K562 (cell line): ENCODE measurements around the gene AFF3.

Experiments used
- ATF2 ChIP-seq: sonication (generic); formaldehyde crosslinking; IDR thresholded peaks from 2 replicates; pipeline ENCODE4 v1.8.1; 2022; ENCODE audit warnings: missing genetic modification reagents
- CTCF ChIP-seq, 3 experiments: IDR thresholded peaks in 2 of 3; conservative IDR thresholded peaks in 1 of 3; 2 replicates each; pipeline ENCODE4 v1.5.1; 2011 to 2012; ENCODE audit warnings: low read length in 3 of 3, mild to moderate bottlenecking in 3 of 3, control low read depth in 2 of 3, improper control_type of control experiment in 1 of 3, inconsistent platforms in 1 of 3, low read depth in 1 of 3, mixed read lengths in 1 of 3, moderate library complexity in 1 of 3; ENCODE audit not compliant: insufficient read depth in 2 of 3
- EZH2 ChIP-seq: IDR thresholded peaks from 2 replicates; pipeline ENCODE4 v1.6.1; 2012; ENCODE audit warnings: low read depth, mild to moderate bottlenecking, inconsistent platforms, low read length, borderline replicate concordance
- FOXK1 ChIP-seq: sonication (generic); formaldehyde crosslinking; IDR thresholded peaks from 2 replicates; pipeline ENCODE4 v1.8.0; 2022; ENCODE audit warnings: missing genetic modification reagents, mild to moderate bottlenecking, borderline replicate concordance
- IRF2 ChIP-seq: sonication (generic); formaldehyde crosslinking; IDR thresholded peaks from 2 replicates; pipeline ENCODE4 v1.8.1; 2022; ENCODE audit warnings: mild to moderate bottlenecking, missing genetic modification reagents
- JUNB ChIP-seq: fragments of 450-650 bp; formaldehyde crosslinking; conservative IDR thresholded peaks from 2 replicates; pipeline ENCODE4 v1.4.0; 2020; ENCODE audit warnings: mild to moderate bottlenecking
- MYBL2 ChIP-seq, 2 experiments: fragments of 450-650 bp in 1 of 2; sonication (generic) in 1 of 2; formaldehyde crosslinking in 1 of 2; IDR thresholded peaks; 2 replicates each; pipeline versions ENCODE4 v1.6.1 to v1.8.1; 2017 to 2022; ENCODE audit warnings: borderline replicate concordance in 1 of 2, inconsistent platforms in 1 of 2, low read depth in 1 of 2, mild to moderate bottlenecking in 1 of 2, missing genetic modification reagents in 1 of 2, moderate library complexity in 1 of 2
- PHF21A ChIP-seq: fragments of 450-650 bp; IDR thresholded peaks from 2 replicates; pipeline ENCODE4 v1.6.1; 2017; ENCODE audit warnings: low read depth, borderline replicate concordance
- SNIP1 ChIP-seq: fragments of 450-650 bp; IDR thresholded peaks from 2 replicates; pipeline ENCODE4 v1.7.1; 2017; ENCODE audit warnings: low read depth, mild to moderate bottlenecking
- TEAD1 ChIP-seq, 2 experiments: fragments of 450-650 bp in 1 of 2; sonication (generic) in 1 of 2; formaldehyde crosslinking; IDR thresholded peaks; 2 replicates each; pipeline versions ENCODE4 v1.4.0 to v1.8.0; 2020 to 2022; ENCODE audit warnings: mild to moderate bottlenecking in 2 of 2, missing genetic modification reagents in 1 of 2
- ZBTB1 ChIP-seq: sonication (generic); formaldehyde crosslinking; IDR thresholded peaks from 2 replicates; pipeline ENCODE4 v1.8.1; 2023; ENCODE audit warnings: missing genetic modification reagents, low read depth, mild to moderate bottlenecking, borderline replicate concordance
- TF ChIP-seq, protein P1 (sequence below): sonication (generic); formaldehyde crosslinking; IDR thresholded peaks from 2 replicates; pipeline ENCODE4 v1.8.1; 2022; ENCODE audit warnings: missing genetic modification reagents
- TF ChIP-seq, protein P2 (sequence below): sonication (generic); formaldehyde crosslinking; IDR thresholded peaks from 2 replicates; pipeline ENCODE4 v1.8.0; 2023; ENCODE audit warnings: missing genetic modification reagents, mild to moderate bottlenecking, borderline replicate concordance
- TF ChIP-seq, protein P3 (sequence below), 2 experiments: IDR thresholded peaks; 2 replicates each; pipeline ENCODE4 v1.6.1; 2011; ENCODE audit warnings: borderline replicate concordance in 1 of 2, control low read depth in 1 of 2, low read depth in 1 of 2, low read length in 1 of 2, mild to moderate bottlenecking in 1 of 2, mixed read lengths in 1 of 2, moderate library complexity in 1 of 2; ENCODE audit not compliant: insufficient read depth in 1 of 2, insufficient read length in 1 of 2, poor library complexity in 1 of 2, severe bottlenecking in 1 of 2; ENCODE audit errors: extremely low read depth in 1 of 2

- TF ChIP-seq EZH2: no peak
- no peak for TF ChIP-seq PHF21A
- no peak for TF ChIP-seq SNIP1
- TF ChIP-seq, protein P1, sequence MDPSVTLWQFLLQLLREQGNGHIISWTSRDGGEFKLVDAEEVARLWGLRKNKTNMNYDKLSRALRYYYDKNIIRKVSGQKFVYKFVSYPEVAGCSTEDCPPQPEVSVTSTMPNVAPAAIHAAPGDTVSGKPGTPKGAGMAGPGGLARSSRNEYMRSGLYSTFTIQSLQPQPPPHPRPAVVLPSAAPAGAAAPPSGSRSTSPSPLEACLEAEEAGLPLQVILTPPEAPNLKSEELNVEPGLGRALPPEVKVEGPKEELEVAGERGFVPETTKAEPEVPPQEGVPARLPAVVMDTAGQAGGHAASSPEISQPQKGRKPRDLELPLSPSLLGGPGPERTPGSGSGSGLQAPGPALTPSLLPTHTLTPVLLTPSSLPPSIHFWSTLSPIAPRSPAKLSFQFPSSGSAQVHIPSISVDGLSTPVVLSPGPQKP (CRISPR knock-in tag): no peak
- no peak for TF ChIP-seq CTCF (IDR thresholded peaks at IDR 0.05 in 2 of 3, conservative IDR thresholded peaks at IDR 0.05 in 1 of 3; ENCODE audit: insufficient read depth in 2 of 3, low read depth in 1 of 3, low read length in 3 of 3)
- no peak for TF ChIP-seq FOXK1 (CRISPR knock-in tag)
- no peak for TF ChIP-seq ATF2
- TF ChIP-seq IRF2 (CRISPR knock-in tag): no peak
- TF ChIP-seq MYBL2 (IDR thresholded peaks at IDR 0.05; ENCODE audit: low read depth): no peak
- no peak for TF ChIP-seq MYBL2 (CRISPR knock-in tag; IDR thresholded peaks at IDR 0.05; ENCODE audit: borderline replicate concordance)
- no peak for TF ChIP-seq JUNB (CRISPR knock-in tag)
- TF ChIP-seq, protein P2, sequence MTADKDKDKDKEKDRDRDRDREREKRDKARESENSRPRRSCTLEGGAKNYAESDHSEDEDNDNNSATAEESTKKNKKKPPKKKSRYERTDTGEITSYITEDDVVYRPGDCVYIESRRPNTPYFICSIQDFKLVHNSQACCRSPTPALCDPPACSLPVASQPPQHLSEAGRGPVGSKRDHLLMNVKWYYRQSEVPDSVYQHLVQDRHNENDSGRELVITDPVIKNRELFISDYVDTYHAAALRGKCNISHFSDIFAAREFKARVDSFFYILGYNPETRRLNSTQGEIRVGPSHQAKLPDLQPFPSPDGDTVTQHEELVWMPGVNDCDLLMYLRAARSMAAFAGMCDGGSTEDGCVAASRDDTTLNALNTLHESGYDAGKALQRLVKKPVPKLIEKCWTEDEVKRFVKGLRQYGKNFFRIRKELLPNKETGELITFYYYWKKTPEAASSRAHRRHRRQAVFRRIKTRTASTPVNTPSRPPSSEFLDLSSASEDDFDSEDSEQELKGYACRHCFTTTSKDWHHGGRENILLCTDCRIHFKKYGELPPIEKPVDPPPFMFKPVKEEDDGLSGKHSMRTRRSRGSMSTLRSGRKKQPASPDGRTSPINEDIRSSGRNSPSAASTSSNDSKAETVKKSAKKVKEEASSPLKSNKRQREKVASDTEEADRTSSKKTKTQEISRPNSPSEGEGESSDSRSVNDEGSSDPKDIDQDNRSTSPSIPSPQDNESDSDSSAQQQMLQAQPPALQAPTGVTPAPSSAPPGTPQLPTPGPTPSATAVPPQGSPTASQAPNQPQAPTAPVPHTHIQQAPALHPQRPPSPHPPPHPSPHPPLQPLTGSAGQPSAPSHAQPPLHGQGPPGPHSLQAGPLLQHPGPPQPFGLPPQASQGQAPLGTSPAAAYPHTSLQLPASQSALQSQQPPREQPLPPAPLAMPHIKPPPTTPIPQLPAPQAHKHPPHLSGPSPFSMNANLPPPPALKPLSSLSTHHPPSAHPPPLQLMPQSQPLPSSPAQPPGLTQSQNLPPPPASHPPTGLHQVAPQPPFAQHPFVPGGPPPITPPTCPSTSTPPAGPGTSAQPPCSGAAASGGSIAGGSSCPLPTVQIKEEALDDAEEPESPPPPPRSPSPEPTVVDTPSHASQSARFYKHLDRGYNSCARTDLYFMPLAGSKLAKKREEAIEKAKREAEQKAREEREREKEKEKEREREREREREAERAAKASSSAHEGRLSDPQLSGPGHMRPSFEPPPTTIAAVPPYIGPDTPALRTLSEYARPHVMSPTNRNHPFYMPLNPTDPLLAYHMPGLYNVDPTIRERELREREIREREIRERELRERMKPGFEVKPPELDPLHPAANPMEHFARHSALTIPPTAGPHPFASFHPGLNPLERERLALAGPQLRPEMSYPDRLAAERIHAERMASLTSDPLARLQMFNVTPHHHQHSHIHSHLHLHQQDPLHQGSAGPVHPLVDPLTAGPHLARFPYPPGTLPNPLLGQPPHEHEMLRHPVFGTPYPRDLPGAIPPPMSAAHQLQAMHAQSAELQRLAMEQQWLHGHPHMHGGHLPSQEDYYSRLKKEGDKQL: no peak
- TF ChIP-seq, protein P3, sequence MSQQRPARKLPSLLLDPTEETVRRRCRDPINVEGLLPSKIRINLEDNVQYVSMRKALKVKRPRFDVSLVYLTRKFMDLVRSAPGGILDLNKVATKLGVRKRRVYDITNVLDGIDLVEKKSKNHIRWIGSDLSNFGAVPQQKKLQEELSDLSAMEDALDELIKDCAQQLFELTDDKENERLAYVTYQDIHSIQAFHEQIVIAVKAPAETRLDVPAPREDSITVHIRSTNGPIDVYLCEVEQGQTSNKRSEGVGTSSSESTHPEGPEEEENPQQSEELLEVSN (IDR thresholded peaks at IDR 0.05; ENCODE audit: borderline replicate concordance in 1 of 2, extremely low read depth in 1 of 2, insufficient read depth in 1 of 2, insufficient read length in 1 of 2, low read depth in 1 of 2, low read length in 1 of 2, poor library complexity in 1 of 2, severe bottlenecking in 1 of 2): no peak
- TF ChIP-seq TEAD1 (CRISPR knock-in tag; IDR thresholded peaks at IDR 0.05): no peak
- no peak for TF ChIP-seq ZBTB1
Measured at GRCh38 chr2:99808361-99809200, 333.8 kb downstream of the AFF3 start.
